GM23338 (cell line): ENCODE data around the gene STK32C. TPM values are rescaled to one million over a fixed set of nuclear protein-coding genes. Genes with fewer than 3 reads are reported as not detected.

Experiments
- CREB1 ChIP-seq: fragments of 250-450 bp; sonication (Bioruptor Pico); IDR thresholded peaks from 2 replicates; pipeline ENCODE4 v1.5.0; 2020; ENCODE audit warnings: low read depth, mild to moderate bottlenecking, moderate library complexity
- EZH2 ChIP-seq: fragments of 200-600 bp; sonication (generic); IDR thresholded peaks from one replicate; pipeline ENCODE4 v1.8.0; 2017; ENCODE audit warnings: antibody characterized with exemption, mild to moderate bottlenecking, low read depth; ENCODE audit not compliant: unreplicated experiment
- EZH2phosphoT487 ChIP-seq: fragments of 200-600 bp; sonication (generic); IDR thresholded peaks from one replicate; pipeline ENCODE4 v1.8.1; 2018; ENCODE audit warnings: antibody characterized with exemption; ENCODE audit not compliant: unreplicated experiment
- JUNB ChIP-seq: IDR thresholded peaks from one replicate; pipeline ENCODE4 v1.6.1; 2016; ENCODE audit warnings: antibody characterized with exemption; ENCODE audit not compliant: unreplicated experiment
- NANOG ChIP-seq: IDR thresholded peaks from 2 replicates; pipeline ENCODE4 v1.6.1; 2016; ENCODE audit warnings: antibody characterized with exemption, borderline replicate concordance
- POLR2AphosphoS5 ChIP-seq: IDR thresholded peaks from 2 replicates; pipeline ENCODE4 v1.6.1; 2016; ENCODE audit warnings: antibody characterized with exemption, low read depth
- STAT1 ChIP-seq: IDR thresholded peaks from one replicate; pipeline ENCODE4 v1.6.1; 2016; ENCODE audit warnings: antibody characterized with exemption; ENCODE audit not compliant: unreplicated experiment
- ZNF114 ChIP-seq: fragments of 250-450 bp; sonication (Bioruptor Pico); IDR thresholded peaks from 2 replicates; pipeline ENCODE4 v1.5.0; 2020; ENCODE audit warnings: mild to moderate bottlenecking, moderate library complexity
- ZNF331 ChIP-seq: fragments of 250-450 bp; sonication (Bioruptor Pico); IDR thresholded peaks from 2 replicates; pipeline ENCODE4 v1.5.0; 2020; ENCODE audit warnings: low read depth, mild to moderate bottlenecking, moderate library complexity
- polyA plus RNA-seq: library from polyadenylated mRNA; unstranded; fragments of >200 nt; fragmentation: Nextera tagmentation; extraction: Ambion mirVana; gene quantifications from 2 replicates; pipeline ENCODE4 v1.2.1, GENCODE V29; 2016
- total RNA-seq: library from RNA; depleted of rRNA; stranded (reverse); fragments of >200 nt; shearing (Covaris generic); gene quantifications from 2 replicates; pipeline ENCODE4 v1.2.3, GENCODE V29; 2014
- TF ChIP-seq, protein P1 (sequence below): fragments of 250-450 bp; sonication (Bioruptor Pico); IDR thresholded peaks from 2 replicates; pipeline ENCODE4 v1.5.0; 2020; ENCODE audit warnings: mild to moderate bottlenecking, moderate library complexity
- TF ChIP-seq, protein P2 (sequence below), 2 experiments: fragments of 200-600 bp in 1 of 2; sonication (generic) in 1 of 2; conservative IDR thresholded peaks; 2 replicates each; pipeline versions ENCODE4 v1.5.1 to v1.6.1; 2016 to 2017; ENCODE audit warnings: antibody characterized with exemption in 2 of 2, low read depth in 2 of 2, mild to moderate bottlenecking in 2 of 2, moderate library complexity in 1 of 2
- TF ChIP-seq, protein P3 (sequence below): IDR thresholded peaks from 2 replicates; pipeline ENCODE4 v1.6.1; 2016; ENCODE audit warnings: antibody characterized with exemption

Gene STK32C
- total and polyA plus RNA-seq, 2 experiments from 2014 or later: 10.2 to 20.5 TPM

GRCh38 chr10:132253092-132253687, 54.6 kb downstream of the STK32C start (continued):
- TF ChIP-seq, protein P1, sequence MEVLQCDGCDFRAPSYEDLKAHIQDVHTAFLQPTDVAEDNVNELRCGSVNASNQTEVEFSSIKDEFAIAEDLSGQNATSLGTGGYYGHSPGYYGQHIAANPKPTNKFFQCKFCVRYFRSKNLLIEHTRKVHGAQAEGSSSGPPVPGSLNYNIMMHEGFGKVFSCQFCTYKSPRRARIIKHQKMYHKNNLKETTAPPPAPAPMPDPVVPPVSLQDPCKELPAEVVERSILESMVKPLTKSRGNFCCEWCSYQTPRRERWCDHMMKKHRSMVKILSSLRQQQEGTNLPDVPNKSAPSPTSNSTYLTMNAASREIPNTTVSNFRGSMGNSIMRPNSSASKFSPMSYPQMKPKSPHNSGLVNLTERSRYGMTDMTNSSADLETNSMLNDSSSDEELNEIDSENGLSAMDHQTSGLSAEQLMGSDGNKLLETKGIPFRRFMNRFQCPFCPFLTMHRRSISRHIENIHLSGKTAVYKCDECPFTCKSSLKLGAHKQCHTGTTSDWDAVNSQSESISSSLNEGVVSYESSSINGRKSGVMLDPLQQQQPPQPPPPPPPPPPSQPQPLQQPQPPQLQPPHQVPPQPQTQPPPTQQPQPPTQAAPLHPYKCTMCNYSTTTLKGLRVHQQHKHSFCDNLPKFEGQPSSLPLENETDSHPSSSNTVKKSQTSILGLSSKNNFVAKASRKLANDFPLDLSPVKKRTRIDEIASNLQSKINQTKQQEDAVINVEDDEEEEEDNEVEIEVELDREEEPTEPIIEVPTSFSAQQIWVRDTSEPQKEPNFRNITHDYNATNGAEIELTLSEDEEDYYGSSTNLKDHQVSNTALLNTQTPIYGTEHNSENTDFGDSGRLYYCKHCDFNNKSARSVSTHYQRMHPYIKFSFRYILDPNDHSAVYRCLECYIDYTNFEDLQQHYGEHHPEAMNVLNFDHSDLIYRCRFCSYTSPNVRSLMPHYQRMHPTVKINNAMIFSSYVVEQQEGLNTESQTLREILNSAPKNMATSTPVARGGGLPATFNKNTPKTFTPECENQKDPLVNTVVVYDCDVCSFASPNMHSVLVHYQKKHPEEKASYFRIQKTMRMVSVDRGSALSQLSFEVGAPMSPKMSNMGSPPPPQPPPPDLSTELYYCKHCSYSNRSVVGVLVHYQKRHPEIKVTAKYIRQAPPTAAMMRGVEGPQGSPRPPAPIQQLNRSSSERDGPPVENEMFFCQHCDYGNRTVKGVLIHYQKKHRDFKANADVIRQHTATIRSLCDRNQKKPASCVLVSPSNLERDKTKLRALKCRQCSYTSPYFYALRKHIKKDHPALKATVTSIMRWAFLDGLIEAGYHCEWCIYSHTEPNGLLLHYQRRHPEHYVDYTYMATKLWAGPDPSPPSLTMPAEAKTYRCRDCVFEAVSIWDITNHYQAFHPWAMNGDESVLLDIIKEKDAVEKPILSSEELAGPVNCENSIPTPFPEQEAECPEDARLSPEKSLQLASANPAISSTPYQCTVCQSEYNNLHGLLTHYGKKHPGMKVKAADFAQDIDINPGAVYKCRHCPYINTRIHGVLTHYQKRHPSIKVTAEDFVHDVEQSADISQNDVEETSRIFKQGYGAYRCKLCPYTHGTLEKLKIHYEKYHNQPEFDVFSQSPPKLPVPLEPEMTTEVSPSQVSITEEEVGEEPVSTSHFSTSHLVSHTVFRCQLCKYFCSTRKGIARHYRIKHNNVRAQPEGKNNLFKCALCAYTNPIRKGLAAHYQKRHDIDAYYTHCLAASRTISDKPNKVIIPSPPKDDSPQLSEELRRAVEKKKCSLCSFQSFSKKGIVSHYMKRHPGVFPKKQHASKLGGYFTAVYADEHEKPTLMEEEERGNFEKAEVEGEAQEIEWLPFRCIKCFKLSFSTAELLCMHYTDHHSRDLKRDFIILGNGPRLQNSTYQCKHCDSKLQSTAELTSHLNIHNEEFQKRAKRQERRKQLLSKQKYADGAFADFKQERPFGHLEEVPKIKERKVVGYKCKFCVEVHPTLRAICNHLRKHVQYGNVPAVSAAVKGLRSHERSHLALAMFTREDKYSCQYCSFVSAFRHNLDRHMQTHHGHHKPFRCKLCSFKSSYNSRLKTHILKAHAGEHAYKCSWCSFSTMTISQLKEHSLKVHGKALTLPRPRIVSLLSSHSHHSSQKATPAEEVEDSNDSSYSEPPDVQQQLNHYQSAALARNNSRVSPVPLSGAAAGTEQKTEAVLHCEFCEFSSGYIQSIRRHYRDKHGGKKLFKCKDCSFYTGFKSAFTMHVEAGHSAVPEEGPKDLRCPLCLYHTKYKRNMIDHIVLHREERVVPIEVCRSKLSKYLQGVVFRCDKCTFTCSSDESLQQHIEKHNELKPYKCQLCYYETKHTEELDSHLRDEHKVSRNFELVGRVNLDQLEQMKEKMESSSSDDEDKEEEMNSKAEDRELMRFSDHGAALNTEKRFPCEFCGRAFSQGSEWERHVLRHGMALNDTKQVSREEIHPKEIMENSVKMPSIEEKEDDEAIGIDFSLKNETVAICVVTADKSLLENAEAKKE (CRISPR knock-in tag): no peak
- TF ChIP-seq, protein P2, sequence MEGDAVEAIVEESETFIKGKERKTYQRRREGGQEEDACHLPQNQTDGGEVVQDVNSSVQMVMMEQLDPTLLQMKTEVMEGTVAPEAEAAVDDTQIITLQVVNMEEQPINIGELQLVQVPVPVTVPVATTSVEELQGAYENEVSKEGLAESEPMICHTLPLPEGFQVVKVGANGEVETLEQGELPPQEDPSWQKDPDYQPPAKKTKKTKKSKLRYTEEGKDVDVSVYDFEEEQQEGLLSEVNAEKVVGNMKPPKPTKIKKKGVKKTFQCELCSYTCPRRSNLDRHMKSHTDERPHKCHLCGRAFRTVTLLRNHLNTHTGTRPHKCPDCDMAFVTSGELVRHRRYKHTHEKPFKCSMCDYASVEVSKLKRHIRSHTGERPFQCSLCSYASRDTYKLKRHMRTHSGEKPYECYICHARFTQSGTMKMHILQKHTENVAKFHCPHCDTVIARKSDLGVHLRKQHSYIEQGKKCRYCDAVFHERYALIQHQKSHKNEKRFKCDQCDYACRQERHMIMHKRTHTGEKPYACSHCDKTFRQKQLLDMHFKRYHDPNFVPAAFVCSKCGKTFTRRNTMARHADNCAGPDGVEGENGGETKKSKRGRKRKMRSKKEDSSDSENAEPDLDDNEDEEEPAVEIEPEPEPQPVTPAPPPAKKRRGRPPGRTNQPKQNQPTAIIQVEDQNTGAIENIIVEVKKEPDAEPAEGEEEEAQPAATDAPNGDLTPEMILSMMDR (conservative IDR thresholded peaks at IDR 0.05; ENCODE audit: low read depth in 2 of 2): no peak
- TF ChIP-seq ZNF331 (CRISPR knock-in tag): no peak
- no peak for TF ChIP-seq EZH2
- TF ChIP-seq JUNB: no peak
- TF ChIP-seq POLR2AphosphoS5: no peak
- TF ChIP-seq ZNF114 (CRISPR knock-in tag): no peak
- no peak for TF ChIP-seq CREB1 (CRISPR knock-in tag)
- TF ChIP-seq, protein P3, sequence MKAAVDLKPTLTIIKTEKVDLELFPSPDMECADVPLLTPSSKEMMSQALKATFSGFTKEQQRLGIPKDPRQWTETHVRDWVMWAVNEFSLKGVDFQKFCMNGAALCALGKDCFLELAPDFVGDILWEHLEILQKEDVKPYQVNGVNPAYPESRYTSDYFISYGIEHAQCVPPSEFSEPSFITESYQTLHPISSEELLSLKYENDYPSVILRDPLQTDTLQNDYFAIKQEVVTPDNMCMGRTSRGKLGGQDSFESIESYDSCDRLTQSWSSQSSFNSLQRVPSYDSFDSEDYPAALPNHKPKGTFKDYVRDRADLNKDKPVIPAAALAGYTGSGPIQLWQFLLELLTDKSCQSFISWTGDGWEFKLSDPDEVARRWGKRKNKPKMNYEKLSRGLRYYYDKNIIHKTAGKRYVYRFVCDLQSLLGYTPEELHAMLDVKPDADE: no peak
- TF ChIP-seq EZH2phosphoT487: no peak
- TF ChIP-seq STAT1: no peak
- TF ChIP-seq NANOG: no peak
